T-helper 1 cell treated with Interleukin-12 subunit alpha and Interleukin-12 subunit beta and Interleukin-4 antibody, amounts not matched to agents 30 μg/mL and 1 μg/mL, for 36 hours (primary cell): ENCODE data around the gene CEACAM18.

Experiments
- H3K27ac Mint-ChIP-seq: one replicate; pipeline ENCODE4 v1.8.0; 2021; ENCODE audit warnings: mild to moderate bottlenecking, mixed read lengths
- H3K27me3 Mint-ChIP-seq: one replicate; pipeline ENCODE4 v1.8.0; 2021; ENCODE audit warnings: low read depth, mixed read lengths
- H3K36me3 Mint-ChIP-seq: one replicate; pipeline ENCODE4 v1.8.0; 2021; ENCODE audit warnings: low read depth, mixed read lengths
- H3K4me1 Mint-ChIP-seq: one replicate; pipeline ENCODE4 v1.8.0; 2021; ENCODE audit warnings: low read depth, mixed read lengths
- H3K4me3 Mint-ChIP-seq: one replicate; pipeline ENCODE4 v1.8.0; 2021; ENCODE audit warnings: mild to moderate bottlenecking, moderate library complexity, mixed read lengths
- H3K9me3 Mint-ChIP-seq: one replicate; pipeline ENCODE4 v1.8.0; 2021; ENCODE audit warnings: mixed read lengths

Gene CEACAM18

DNA sequence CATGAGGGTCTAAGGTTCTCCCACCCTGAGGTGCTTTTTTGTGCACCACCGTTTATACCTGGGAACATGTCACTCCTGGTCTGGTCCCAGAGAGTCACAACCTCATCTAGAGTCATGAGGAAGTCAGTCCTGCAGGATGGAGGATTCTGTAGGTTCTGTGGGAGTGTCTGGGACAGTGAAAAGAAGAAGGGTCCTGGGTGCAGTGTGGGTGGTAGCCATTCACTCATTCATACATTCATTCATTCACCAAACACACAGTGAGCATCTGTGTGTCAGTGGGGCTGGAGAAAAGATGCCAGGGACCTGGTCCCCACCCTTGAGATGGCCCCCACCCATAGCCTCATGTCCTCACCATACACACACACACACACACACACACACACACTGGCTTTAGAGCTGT lies 8.7 kb upstream of the CEACAM18 start:
- Mint-ChIP-seq H3K4me1 (peaks cover 15% of the 10 kb centered on the region), H3K4me3 (no peak overlapping the region), H3K9me3 (no peaks in the 10 kb centered on the region), H3K27me3 (peaks cover 57% of the 10 kb centered on the region), H3K27ac (no peak overlapping the region), H3K36me3 (peaks cover 3% of the 10 kb centered on the region)

DNA sequence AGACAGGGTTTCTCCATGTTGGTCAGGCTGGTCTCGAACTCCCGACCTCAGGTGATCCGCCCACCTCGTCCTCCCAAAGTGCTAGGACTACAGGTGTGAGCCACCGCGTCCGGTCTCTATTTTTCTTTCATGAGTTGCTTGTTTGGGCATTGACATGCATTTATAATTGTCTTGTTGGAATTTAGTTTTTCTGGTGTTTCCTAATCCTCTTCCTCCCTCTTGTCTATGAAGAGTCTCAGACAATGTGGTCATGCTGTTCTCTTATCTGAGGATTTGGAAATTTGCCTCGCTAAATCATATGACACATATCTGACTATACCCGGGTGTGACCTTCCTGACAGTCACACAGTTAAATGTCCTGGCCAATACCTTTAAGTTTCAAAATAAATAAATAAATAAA lies 7.4 kb upstream of the CEACAM18 start:
- H3K36me3 Mint-ChIP-seq = peaks cover 3% of the 10 kb centered on the region
- no peak overlapping the region for H3K27ac Mint-ChIP-seq
- H3K9me3 Mint-ChIP-seq = no peaks in the 10 kb centered on the region
- no peak overlapping the region for H3K4me3 Mint-ChIP-seq
- peaks cover 48% of the 10 kb centered on the region for H3K27me3 Mint-ChIP-seq
- peaks cover 15% of the 10 kb centered on the region for H3K4me1 Mint-ChIP-seq

DNA sequence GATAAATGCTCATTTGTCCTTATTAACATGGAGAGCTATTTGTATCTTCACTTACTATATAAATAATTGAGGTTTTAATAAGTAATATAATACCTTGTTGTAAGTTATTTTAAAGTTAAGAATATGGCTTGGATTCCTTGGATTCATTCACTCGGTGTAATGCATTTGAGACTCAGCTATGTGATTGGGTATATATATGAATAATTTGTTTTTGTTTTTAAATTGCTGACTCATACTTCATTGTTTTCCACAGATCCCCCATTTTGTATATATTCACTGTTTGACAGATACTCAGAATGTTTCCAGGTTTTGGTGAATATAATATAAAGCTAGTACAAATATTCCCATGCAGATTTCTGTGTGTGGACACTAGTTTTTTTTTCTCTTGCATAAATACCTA lies 6.8 kb upstream of the CEACAM18 start:
- peaks cover 3% of the 10 kb centered on the region for H3K36me3 Mint-ChIP-seq
- H3K27ac Mint-ChIP-seq = no peak overlapping the region
- H3K4me3 Mint-ChIP-seq = no peak overlapping the region
- peaks cover 42% of the 10 kb centered on the region for H3K27me3 Mint-ChIP-seq
- H3K9me3 Mint-ChIP-seq = no peaks in the 10 kb centered on the region
- H3K4me1 Mint-ChIP-seq = peaks cover 15% of the 10 kb centered on the region

DNA sequence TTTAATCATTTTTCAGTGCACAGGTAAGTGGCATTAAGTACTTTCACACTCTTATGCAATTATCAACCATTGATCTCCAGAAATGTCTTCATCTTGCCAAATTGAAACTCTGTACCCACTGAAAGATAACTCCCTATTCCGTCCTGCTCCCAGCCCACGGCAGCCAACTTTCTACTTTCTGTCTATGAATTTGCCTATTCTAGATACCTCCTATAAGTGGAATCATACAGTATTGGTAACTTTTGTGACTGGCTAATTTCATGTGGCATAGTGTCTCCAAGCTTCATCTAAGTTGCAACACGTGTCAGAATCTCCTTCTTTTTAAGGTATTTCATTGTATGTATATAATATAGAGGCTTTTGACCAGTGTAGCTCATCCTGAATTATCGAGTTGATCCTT lies 5.7 kb upstream of the CEACAM18 start:
- Mint-ChIP-seq H3K36me3 (peaks cover 3% of the 10 kb centered on the region), H3K9me3 (no peaks in the 10 kb centered on the region), H3K4me3 (no peak overlapping the region), H3K4me1 (peaks cover 12% of the 10 kb centered on the region), H3K27me3 (peaks cover 35% of the 10 kb centered on the region), H3K27ac (no peak overlapping the region)

DNA sequence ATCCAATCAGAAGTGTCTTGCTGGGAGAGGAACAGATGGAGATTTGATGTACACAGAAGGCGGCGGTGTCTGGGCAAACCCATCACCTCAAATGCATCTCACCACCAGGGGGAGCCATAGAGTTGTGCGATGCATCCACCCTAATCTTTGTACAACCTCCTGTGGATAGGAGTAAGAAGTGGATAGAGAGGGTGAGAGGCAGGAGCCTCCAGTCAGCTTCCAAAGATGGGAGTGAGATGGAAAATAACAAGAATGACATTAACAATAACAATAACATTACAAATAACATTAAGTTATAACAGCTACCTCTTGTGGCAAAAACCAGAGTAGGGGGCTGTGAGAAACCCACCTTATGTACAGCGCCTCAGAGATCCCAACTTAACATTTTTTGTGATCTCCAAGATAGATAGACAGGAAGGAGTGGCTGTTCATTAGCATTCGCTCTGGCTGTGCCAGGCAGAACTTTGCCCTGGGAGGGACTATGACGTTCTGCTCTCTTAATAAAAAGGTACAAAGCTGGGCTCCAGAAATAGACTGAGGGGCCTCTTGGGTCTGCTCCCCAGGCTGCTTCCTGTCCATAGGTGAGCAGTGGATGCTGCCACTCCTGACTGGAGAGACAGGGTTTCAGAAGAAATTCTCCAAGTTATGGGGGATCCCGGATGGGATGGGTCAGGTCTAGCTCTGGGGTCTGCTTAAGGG lies 5.2 kb upstream of the CEACAM18 start:
- H3K27ac Mint-ChIP-seq = no peak overlapping the region
- peaks cover 6% of the 10 kb centered on the region for H3K4me1 Mint-ChIP-seq
- peaks cover 3% of the 10 kb centered on the region for H3K36me3 Mint-ChIP-seq
- H3K9me3 Mint-ChIP-seq = no peaks in the 10 kb centered on the region
- peaks cover 29% of the 10 kb centered on the region for H3K27me3 Mint-ChIP-seq
- no peak overlapping the region for H3K4me3 Mint-ChIP-seq

DNA sequence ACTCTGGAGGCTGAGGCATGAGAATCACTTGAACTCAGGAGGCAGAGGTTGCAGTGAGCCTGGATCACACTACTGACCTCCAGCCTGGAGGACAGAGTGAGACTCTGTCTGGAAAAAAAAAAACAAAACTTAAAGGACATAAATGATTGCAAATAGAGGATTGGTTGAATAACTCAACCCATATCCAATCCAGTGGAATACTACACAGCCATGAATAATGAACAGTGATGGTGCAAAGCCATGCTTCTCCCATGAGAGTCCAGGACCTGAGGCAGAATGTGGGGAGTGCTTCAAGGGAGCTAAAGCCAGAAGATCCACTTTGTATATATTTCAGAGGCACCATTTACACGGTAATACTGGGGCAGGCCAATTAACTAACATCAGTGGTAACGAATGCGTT lies 2.2 kb upstream of the CEACAM18 start:
- Mint-ChIP-seq H3K27me3 (peaks cover 20% of the 10 kb centered on the region), H3K4me1 (no peaks in the 10 kb centered on the region), H3K4me3 (no peak overlapping the region), H3K36me3 (no peaks in the 10 kb centered on the region), H3K9me3 (no peaks in the 10 kb centered on the region), H3K27ac (no peak overlapping the region)

DNA sequence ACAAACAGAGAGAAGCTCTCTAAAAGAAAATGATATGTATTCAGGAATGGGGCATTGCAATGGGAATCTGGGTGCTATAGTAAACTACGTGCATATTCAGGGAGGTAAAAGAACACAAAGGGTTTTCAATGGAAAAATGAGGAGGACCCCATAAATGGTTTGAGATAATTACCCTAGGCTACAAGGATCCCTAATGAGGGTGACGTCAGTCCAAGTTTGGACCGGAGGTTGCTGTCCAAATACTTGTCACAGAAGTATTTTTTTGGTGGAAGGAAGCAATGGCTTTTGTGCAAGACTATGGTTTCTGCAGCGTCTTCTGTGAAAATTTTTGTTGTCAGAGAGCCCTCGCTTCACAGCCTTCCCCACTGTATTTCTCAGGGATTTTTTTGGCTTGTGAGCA lies 995 bp upstream of the CEACAM18 start:
- H3K4me1 Mint-ChIP-seq = no peaks in the 10 kb centered on the region
- H3K27ac Mint-ChIP-seq = no peak overlapping the region
- no peaks in the 10 kb centered on the region for H3K9me3 Mint-ChIP-seq
- no peaks in the 10 kb centered on the region for H3K36me3 Mint-ChIP-seq
- no peak overlapping the region for H3K4me3 Mint-ChIP-seq
- H3K27me3 Mint-ChIP-seq = peaks cover 18% of the 10 kb centered on the region

DNA sequence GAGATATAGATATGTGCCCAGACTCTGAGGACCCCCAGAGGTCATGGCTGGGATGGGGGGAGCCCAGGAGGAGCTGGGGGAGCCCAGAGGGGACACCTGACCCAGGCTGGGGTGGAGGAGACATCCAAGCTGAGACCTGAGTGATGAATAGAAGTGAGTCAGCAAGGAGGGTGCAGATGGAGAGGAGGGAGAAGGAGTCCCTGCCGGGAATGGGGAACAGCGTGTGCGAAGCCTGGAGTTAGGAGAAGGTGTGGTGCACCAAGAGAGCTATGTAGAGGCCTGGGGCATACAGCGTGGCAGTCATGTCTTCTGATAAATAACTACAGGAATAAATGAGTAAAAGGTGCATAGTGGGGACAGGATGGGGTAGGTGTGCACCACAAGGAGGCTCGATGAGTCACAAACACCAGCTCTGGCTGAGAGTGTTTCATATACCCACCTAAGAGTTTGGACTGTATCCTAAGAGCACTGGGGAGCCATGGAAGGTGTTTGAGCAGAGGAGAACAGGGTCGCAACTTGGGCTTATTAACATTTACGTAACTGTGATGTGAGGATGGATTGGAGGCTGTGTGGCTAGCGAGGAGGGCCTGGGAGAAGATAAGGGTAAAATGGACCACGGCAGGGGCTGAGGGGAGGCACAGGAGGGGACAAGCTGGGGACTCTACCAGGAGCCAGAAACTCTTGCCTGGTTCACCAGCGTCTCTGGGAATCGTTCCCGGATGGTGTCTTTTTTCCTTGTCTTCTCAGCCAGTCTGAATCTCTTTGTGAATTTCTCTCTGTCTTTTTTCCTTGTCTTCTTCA lies 1.4 kb downstream of the CEACAM18 start:
- H3K36me3 Mint-ChIP-seq = no peaks in the 10 kb centered on the region
- H3K4me1 Mint-ChIP-seq = no peaks in the 10 kb centered on the region
- no peak overlapping the region for H3K4me3 Mint-ChIP-seq
- H3K27ac Mint-ChIP-seq = no peak overlapping the region
- H3K27me3 Mint-ChIP-seq = peaks cover 4% of the 10 kb centered on the region
- H3K9me3 Mint-ChIP-seq = no peaks in the 10 kb centered on the region

DNA sequence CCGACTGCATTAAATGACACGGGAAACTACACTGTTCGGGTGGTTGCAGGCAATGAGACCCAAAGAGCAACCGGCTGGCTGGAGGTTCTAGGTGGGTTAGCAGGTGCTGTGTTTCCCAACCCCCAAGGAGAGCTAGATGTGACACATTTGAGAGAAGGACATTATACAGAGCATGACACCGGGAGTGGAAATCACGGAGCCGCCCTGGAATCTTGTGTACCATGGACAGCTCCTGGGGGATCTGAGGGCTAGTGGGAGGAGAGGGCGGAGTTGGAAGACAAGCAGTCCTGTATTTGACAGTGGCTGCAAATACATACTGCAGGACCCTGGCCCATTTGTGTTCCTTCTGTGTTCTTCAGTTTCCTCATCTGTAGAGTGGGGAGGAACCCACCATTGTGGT lies 2.3 kb downstream of the CEACAM18 start:
- Mint-ChIP-seq H3K9me3 (no peaks in the 10 kb centered on the region), H3K4me1 (no peaks in the 10 kb centered on the region), H3K36me3 (no peaks in the 10 kb centered on the region), H3K4me3 (no peak overlapping the region), H3K27ac (no peak overlapping the region), H3K27me3 (peaks cover 3% of the 10 kb centered on the region)

DNA sequence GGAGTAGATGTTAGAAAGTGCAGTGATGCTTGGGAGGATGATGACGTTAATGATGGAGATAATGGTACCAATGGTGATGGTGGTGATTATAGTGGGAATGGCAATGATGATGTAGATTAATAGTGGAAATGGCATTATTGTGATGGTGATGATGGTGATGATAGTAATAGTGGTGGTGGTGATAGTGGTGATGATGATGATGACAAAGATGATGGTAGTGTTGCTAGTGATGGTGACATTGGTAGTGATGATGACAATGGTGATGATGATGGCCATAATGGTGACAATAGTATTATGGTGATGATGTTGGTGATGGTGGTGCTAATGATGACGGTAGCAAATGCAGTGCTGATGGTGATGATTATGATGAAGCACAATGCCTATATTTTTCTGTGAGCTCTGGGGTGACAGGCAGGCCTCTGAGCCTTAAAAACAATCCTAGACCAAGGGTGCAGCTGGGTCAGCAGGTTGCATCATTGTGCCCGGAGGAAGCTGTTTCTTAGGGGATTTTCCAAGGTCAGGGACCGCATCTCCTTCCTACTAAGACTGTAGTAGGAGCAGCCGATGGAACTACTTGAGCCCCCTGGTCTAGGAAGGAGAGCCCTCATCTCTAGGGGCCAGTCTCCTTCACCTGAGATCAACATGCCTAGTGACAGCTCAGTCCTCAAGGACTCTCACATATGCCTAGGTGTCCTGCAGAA lies 7.8 kb downstream of the CEACAM18 start:
- Mint-ChIP-seq H3K4me1 (peaks cover 1% of the 10 kb centered on the region), H3K36me3 (no peaks in the 10 kb centered on the region)

DNA sequence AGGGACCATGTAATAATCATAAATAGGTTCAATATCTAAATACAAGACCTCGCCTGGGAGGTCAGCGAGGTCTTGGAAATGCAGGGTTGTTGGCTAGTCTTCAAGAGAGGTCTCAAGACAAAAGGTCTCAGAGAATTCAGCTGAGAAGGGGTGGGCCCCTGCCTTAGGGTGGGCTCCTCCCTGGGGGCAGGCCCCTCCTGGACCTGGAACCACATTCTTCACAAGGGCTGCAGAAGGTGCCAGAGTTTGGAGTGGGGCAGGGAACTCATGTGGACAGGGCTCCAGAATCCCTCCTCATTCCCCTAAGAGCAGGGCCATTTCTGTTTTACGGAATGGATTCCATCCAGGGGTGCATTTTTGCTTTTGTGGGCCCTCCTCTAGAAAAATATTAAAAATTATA lies 10.2 kb downstream of the CEACAM18 start:
- Mint-ChIP-seq H3K27me3 (peaks cover 3% of the 10 kb centered on the region), H3K27ac (no peak overlapping the region)

More for the DNA sequence above, 7.8 kb downstream of the CEACAM18 start:
- Mint-ChIP-seq H3K4me3 (no peak overlapping the region), H3K27ac (no peak overlapping the region), H3K9me3 (peaks cover under 1% of the 10 kb centered on the region), H3K27me3 (no peaks in the 10 kb centered on the region)

DNA sequence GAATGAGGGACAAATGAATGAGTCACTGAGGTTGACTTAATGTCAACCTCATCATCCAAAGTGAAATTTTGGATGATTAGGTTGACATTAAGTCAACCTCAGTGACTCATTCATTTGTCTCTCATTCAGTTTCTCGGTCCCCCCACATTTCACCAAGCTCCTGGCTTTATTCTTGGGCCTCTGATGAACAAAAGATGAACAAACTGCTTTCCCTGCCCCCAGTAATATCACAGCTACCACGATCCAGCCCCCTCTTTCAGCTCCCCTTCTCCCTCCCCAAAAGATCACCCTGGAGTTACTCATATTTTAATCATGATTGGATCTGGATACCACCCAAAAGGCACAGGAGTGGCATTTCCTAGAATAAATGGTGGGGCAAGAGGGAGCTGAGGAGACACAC lies 10.8 kb downstream of the CEACAM18 start:
- Mint-ChIP-seq H3K27ac (no peak overlapping the region), H3K9me3 (peaks cover 10% of the 10 kb centered on the region)

More for the DNA sequence above, 10.2 kb downstream of the CEACAM18 start:
- peaks cover 5% of the 10 kb centered on the region for H3K9me3 Mint-ChIP-seq
- no peak overlapping the region for H3K4me3 Mint-ChIP-seq
- peaks cover 1% of the 10 kb centered on the region for H3K4me1 Mint-ChIP-seq
- no peaks in the 10 kb centered on the region for H3K36me3 Mint-ChIP-seq

DNA sequence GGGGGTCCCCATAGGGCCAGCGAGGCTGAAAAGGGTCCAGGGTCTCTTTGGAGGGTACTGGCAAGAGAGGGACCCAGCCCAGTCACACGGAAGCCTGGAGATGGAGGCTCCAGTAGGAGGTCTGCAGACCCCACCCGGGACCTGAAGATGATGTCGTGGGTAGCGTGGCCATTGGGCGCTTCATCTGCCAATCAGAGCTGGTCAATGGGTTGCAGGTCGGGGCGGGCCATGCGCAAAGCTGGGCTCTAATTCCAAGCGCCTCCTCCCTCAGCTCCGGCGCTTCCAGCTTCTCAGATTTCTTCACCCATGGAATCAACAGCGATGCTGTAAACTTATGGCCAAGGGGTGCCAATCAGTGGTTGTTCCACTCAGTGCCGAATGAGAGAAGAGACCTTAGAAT lies 12.3 kb downstream of the CEACAM18 start:
- H3K4me3 Mint-ChIP-seq = no peak overlapping the region
- H3K27me3 Mint-ChIP-seq = peaks cover 8% of the 10 kb centered on the region
- peaks cover 1% of the 10 kb centered on the region for H3K4me1 Mint-ChIP-seq
- H3K36me3 Mint-ChIP-seq = no peaks in the 10 kb centered on the region
- peaks cover 13% of the 10 kb centered on the region for H3K9me3 Mint-ChIP-seq
- H3K27ac Mint-ChIP-seq = no peak overlapping the region

More for the DNA sequence above, 10.8 kb downstream of the CEACAM18 start:
- Mint-ChIP-seq H3K4me3 (no peak overlapping the region), H3K4me1 (peaks cover 1% of the 10 kb centered on the region), H3K27me3 (peaks cover 8% of the 10 kb centered on the region), H3K36me3 (no peaks in the 10 kb centered on the region)

DNA sequence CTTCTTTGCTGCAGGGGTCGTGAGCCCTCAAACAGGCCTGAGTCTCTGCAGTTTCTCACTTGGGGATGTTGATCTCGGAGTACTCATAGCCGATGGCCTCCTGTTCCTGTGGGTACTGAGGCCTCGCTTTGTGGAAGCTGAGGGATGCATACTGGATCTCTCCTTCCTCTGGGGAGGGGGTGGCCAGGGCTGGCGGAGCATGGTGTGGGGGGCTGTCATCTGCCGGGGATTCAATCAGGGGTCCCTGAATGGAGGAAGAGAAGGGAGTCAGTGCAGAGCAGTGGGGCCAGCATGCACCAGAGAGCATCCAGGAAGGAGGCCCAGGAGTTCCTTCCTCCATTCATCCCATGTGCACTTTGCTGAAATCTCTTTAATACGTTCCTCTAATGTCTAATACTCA lies 13.2 kb downstream of the CEACAM18 start:
- Mint-ChIP-seq H3K9me3 (peaks cover 13% of the 10 kb centered on the region), H3K27ac (no peak overlapping the region), H3K4me3 (no peak overlapping the region), H3K27me3 (peaks cover 8% of the 10 kb centered on the region), H3K36me3 (no peaks in the 10 kb centered on the region), H3K4me1 (peaks cover 1% of the 10 kb centered on the region)

DNA sequence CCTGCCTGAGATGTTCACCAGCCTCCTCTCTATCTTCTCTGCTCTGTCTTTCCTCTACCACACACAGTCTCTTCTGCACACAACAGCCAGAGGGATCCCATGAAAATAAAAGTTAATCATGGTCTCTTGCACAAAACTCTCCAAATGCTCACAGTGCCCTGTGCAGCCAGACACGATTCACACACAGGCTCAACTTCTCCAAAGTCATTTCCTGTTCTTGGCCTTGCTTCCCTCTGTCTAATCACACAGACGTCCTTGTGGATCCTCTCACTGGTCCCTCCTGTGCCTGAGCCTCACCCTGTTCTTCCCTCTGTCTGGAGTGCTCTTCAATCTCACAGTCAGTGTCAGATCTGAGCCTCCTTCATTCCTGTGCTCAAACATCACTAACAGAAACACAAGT lies 15.4 kb downstream of the CEACAM18 start:
- no peaks in the 10 kb centered on the region for H3K4me1 Mint-ChIP-seq
- H3K36me3 Mint-ChIP-seq = no peaks in the 10 kb centered on the region
- H3K27ac Mint-ChIP-seq = no peak overlapping the region
- no peak overlapping the region for H3K4me3 Mint-ChIP-seq
- peaks cover 8% of the 10 kb centered on the region for H3K27me3 Mint-ChIP-seq
- H3K9me3 Mint-ChIP-seq = peaks cover 13% of the 10 kb centered on the region
